MM.1S (cell line): ENCODE results near the gene CTSH.

ENCODE experiments used
- DNase-seq: peaks from one replicate; pipeline ENCODE4 v3.0.0-alpha.2; 2015
- H2AFZ ChIP-seq: fragments of 300-600 bp; sonication (generic); 2 replicates; pipeline ENCODE4 v1.6.0; 2016; ENCODE audit warnings: antibody characterized with exemption, low read length
- H3F3A ChIP-seq: fragments of 300-600 bp; sonication (generic); 2 replicates; pipeline ENCODE4 v1.6.1; 2016; ENCODE audit warnings: mild to moderate bottlenecking, antibody characterized with exemption, low read length, moderate library complexity, mixed read lengths; ENCODE audit not compliant: insufficient read depth
- H3K27ac ChIP-seq: fragments of 300-600 bp; sonication (generic); 2 replicates; pipeline ENCODE4 v1.5.1; 2016; ENCODE audit warnings: mild to moderate bottlenecking, low read length
- H3K27me3 ChIP-seq: fragments of 300-600 bp; sonication (generic); replicated peaks from 2 replicates; pipeline ENCODE4 v1.6.0; 2016; ENCODE audit warnings: low read length; ENCODE audit not compliant: insufficient read depth
- H3K36me3 ChIP-seq: fragments of 300-600 bp; sonication (generic); replicated peaks from 2 replicates; pipeline ENCODE4 v1.6.1; 2016; ENCODE audit warnings: mild to moderate bottlenecking, low read length, mixed read lengths; ENCODE audit not compliant: insufficient read depth
- H3K4me1 ChIP-seq: fragments of 300-600 bp; sonication (generic); 2 replicates; pipeline ENCODE4 v1.6.1; 2016; ENCODE audit warnings: low read length, mixed read lengths
- H3K4me2 ChIP-seq: fragments of 300-600 bp; sonication (generic); 2 replicates; pipeline ENCODE4 v1.6.0; 2016; ENCODE audit warnings: low read depth, low read length
- H3K4me3 ChIP-seq: fragments of 300-600 bp; sonication (generic); 2 replicates; pipeline ENCODE4 v1.5.1; 2016; ENCODE audit warnings: low read length, mixed read lengths
- H3K79me2 ChIP-seq: fragments of 300-600 bp; sonication (generic); 2 replicates; pipeline ENCODE4 v1.6.1; 2016; ENCODE audit warnings: mixed run types, low read length, mixed read lengths
- H3K9ac ChIP-seq: fragments of 300-600 bp; sonication (generic); 2 replicates; pipeline ENCODE4 v1.6.1; 2016; ENCODE audit warnings: low read length, mixed read lengths
- H3K9me2 ChIP-seq: fragments of 300-600 bp; sonication (generic); replicated peaks from 2 replicates; pipeline ENCODE4 v1.6.1; 2016; ENCODE audit warnings: mild to moderate bottlenecking, low read length, mixed read lengths; ENCODE audit not compliant: insufficient read depth
- H3K9me3 ChIP-seq: fragments of 300-600 bp; sonication (generic); replicated peaks from 2 replicates; pipeline ENCODE4 v1.6.1; 2016; ENCODE audit warnings: mild to moderate bottlenecking, low read length, mixed read lengths; ENCODE audit not compliant: insufficient read depth
- H4K20me1 ChIP-seq: fragments of 300-600 bp; sonication (generic); 2 replicates; pipeline ENCODE4 v1.6.1; 2016; ENCODE audit warnings: mild to moderate bottlenecking, low read length, moderate library complexity, mixed read lengths; ENCODE audit not compliant: insufficient read depth
- CTCF ChIP-seq: fragments of 300-600 bp; sonication (generic); IDR thresholded peaks from 2 replicates; pipeline ENCODE4 v1.5.1; 2016; ENCODE audit warnings: antibody characterized with exemption, low read length, mixed read lengths
- EZH2 ChIP-seq: fragments of 300-600 bp; sonication (generic); optimal IDR thresholded peaks from 2 replicates; pipeline ENCODE3; 2017; ENCODE audit warnings: low read depth, mild to moderate bottlenecking, antibody characterized with exemption, low read length, mixed read lengths
- EZH2phosphoT487 ChIP-seq: fragments of 300-600 bp; sonication (generic); IDR thresholded peaks from 2 replicates; pipeline ENCODE4 v1.6.1; 2018; ENCODE audit warnings: antibody characterized with exemption, low read length

The CTSH gene

GRCh38 chr15:78969687-78970349 is 25.0 kb upstream of the CTSH start:
- no peaks in the 10 kb centered on the region for H3K27me3 ChIP-seq
- H3F3A ChIP-seq: no peaks in the 10 kb centered on the region
- no peak overlapping the region for H3K4me3 ChIP-seq
- no peaks in the 10 kb centered on the region for H4K20me1 ChIP-seq
- H2AFZ ChIP-seq: no peak overlapping the region
- no peaks in the 10 kb centered on the region for H3K79me2 ChIP-seq
- H3K4me1 ChIP-seq: no peaks in the 10 kb centered on the region
- no peak for DNase-seq
- TF ChIP-seq CTCF (no peak), EZH2phosphoT487 (no peak), EZH2 (no peak)
- H3K27ac ChIP-seq: no peak overlapping the region
- H3K9me2 ChIP-seq: no peaks in the 10 kb centered on the region
- H3K36me3 ChIP-seq: no peaks in the 10 kb centered on the region
- no peaks in the 10 kb centered on the region for H3K9me3 ChIP-seq
- no peak overlapping the region for H3K4me2 ChIP-seq
- H3K9ac ChIP-seq: no peak overlapping the region

- Histone ChIP-seq H3K27ac (no peak overlapping the region), H3K79me2 (no peaks in the 10 kb centered on the region), H3K4me1 (no peaks in the 10 kb centered on the region), H3K9me2 (no peaks in the 10 kb centered on the region), H3F3A (no peaks in the 10 kb centered on the region), H3K4me2 (no peak overlapping the region), H4K20me1 (no peaks in the 10 kb centered on the region), H2AFZ (no peak overlapping the region), H3K36me3 (no peaks in the 10 kb centered on the region), H3K27me3 (no peaks in the 10 kb centered on the region), H3K9ac (no peak overlapping the region), H3K4me3 (no peak overlapping the region), H3K9me3 (no peaks in the 10 kb centered on the region)
- TF ChIP-seq EZH2: no peak
- no peak for TF ChIP-seq EZH2phosphoT487
- TF ChIP-seq CTCF: no peak
- no peak for DNase-seq
These were observed 23.9 kb upstream of the CTSH start for GRCh38 chr15:78968539-78969271.

- Histone ChIP-seq H3K9me2 (no peaks in the 10 kb centered on the region), H3K27me3 (no peaks in the 10 kb centered on the region), H3K4me2 (no peak overlapping the region), H3K4me1 (no peaks in the 10 kb centered on the region), H3K9ac (no peak overlapping the region), H2AFZ (no peak overlapping the region), H4K20me1 (no peaks in the 10 kb centered on the region), H3K9me3 (no peaks in the 10 kb centered on the region), H3F3A (no peaks in the 10 kb centered on the region), H3K36me3 (no peaks in the 10 kb centered on the region), H3K79me2 (no peaks in the 10 kb centered on the region), H3K27ac (no peak overlapping the region), H3K4me3 (no peak overlapping the region)
- no peak for DNase-seq
- TF ChIP-seq EZH2phosphoT487 (no peak), EZH2 (no peak), CTCF (no peak)
These were observed 23.3 kb upstream of the CTSH start for GRCh38 chr15:78968114-78968513.
